Measurements from ENCODE around the gene CCDC188. TPM values are rescaled to one million over a fixed set of nuclear protein-coding genes. Genes with fewer than 3 reads are reported as not detected.
A peak's percentile ranks its signal among the peaks of the same experiment; 100 is the strongest.

The CCDC188 gene
- total and polyA plus RNA-seq, 2 of the 4 experiments (the other 2 are of a cell fraction): 0.10 TPM; not detected in 1

DNA sequence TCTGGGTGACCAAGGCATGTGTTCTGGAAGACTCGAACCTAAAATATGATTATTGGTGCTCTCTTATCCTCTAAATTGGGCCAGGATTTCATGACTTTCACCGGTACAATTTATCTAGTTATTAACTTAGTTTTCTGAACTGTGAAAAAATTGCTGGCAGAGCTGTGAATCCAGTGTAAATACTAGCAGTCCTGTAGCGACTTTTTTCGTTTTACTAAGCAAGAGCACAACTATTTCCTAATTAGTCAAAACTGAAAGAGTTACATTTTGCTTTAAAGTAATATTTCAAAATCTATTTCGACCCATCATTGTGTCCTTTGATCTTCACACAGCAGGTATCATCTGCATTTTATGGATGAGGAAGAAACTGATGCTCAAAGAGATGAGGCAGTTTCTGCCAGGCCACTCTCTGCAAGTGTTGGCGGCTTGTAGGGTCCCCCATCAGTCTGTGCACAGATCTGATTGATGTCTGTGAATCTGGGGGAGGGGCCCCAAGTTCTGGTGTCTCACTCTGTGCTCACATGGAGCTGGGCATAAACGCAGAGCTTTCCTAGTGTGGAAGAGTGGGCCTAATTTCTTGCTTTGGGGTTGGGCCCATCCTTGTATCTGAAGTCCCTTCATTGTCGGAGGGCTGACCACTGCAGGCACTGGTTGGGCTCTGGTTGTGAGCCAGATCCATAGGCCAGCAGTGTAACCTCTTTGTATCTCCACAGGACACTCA is 32.4 kb downstream of the CCDC188 start:
- H2BK15ac ChIP-seq (ENCODE audit: low read depth, low read length): no peak overlapping the region
- H2AK9ac ChIP-seq (replicated peaks; ENCODE audit: low read depth, low read length, poor library complexity): peak overlapping the region; percentile 98
- H4K20me1 ChIP-seq (ENCODE audit: insufficient read depth, low read length): peaks cover 32% of the 10 kb centered on the region
- peak overlapping the region; percentile 80 for H3K4me3 ChIP-seq (ENCODE audit: insufficient read depth, low read depth, low read length)
- ChIA-PET POLR2A (ENCODE audit: unreplicated experiment) (no interaction called here), CTCF (no interaction called here)
- H2BK120ac ChIP-seq (ENCODE audit: low read depth, low read length): no peak overlapping the region
- ATAC-seq (ENCODE audit: low read depth): no peak
- peak overlapping the region; percentile 71 for H2BK5ac ChIP-seq (ENCODE audit: low read depth, low read length, poor library complexity, severe bottlenecking)
- H3K9me1 ChIP-seq (ENCODE audit: insufficient read depth, low read length): peaks cover 6% of the 10 kb centered on the region; the same call in 1 of the 2 replicates
- H3K18ac ChIP-seq (ENCODE audit: low read depth, low read length): no peak overlapping the region
- H3K36me3 ChIP-seq (ENCODE audit: control insufficient read depth, insufficient read depth, low read length): peaks cover 55% of the 10 kb centered on the region
- no peaks in the 10 kb centered on the region for H3K27me3 ChIP-seq (ENCODE audit: control insufficient read depth, insufficient read depth, low read length)
- no peak overlapping the region for H4K5ac ChIP-seq (ENCODE audit: low read depth, low read length)
- dilution Hi-C loops (cut with HindIII; ENCODE audit: low sequenced_read_pairs, unreplicated experiment) (no loop called here), in situ Hi-C loops (cut with MboI; ENCODE audit: low sequenced_read_pairs) (no loop called here), intact Hi-C loops (cut with micrococcal nuclease) (no loop called here)
- peak overlapping the region; percentile 46 to 72; a peak in 3 of 4 replicates for H4K8ac ChIP-seq (ENCODE audit: low read depth in 2 of 2, low read length in 2 of 2)
- no peak for DNase-seq
- H3K9ac ChIP-seq (ENCODE audit: low read depth, low read length): peak overlapping the region; percentile 92
- peaks cover 15 to 54% of the 10 kb centered on the region in 2 experiments for H3K79me1 ChIP-seq (ENCODE audit: low read depth in 1 of 2, low read length in 2 of 2)
- peak overlapping the region; percentile 84 for H2AK5ac ChIP-seq (ENCODE audit: low read depth, low read length)
- H2AFZ ChIP-seq (replicated peaks; ENCODE audit: low read length, poor library complexity): no peak overlapping the region
- no peak overlapping the region for H2BK20ac ChIP-seq (ENCODE audit: low read depth, low read length)
- TF ChIP-seq ELK1 (IDR thresholded peaks at IDR 0.05; ENCODE audit: borderline replicate concordance, low read depth, low read length) (no peak), CHD1 (IDR thresholded peaks at IDR 0.05; ENCODE audit: low read depth, low read length) (no peak), POLR2A (IDR thresholded peaks at IDR 0.05; ENCODE audit: low read depth, low read length) (no peak), MXI1 (IDR thresholded peaks at IDR 0.05; ENCODE audit: borderline replicate concordance, low read depth, low read length) (no peak), MAFK (IDR thresholded peaks at IDR 0.05; ENCODE audit: low read depth, low read length) (no peak), USF2 (IDR thresholded peaks at IDR 0.05; ENCODE audit: low read depth, low read length) (no peak)
- BruUV-seq (replicated peaks): TSS peak; percentile 52
- H3K4ac ChIP-seq (ENCODE audit: low read depth, low read length): peak overlapping the region; percentile 72
- no CpG with 5 or more reads among the region's 8 CpGs for WGBS, 2 experiments (ENCODE audit: extremely low coverage in 2 of 2, insufficient read length in 1 of 2)
- peak overlapping the region; percentile 65; the same call in 1 of the 2 replicates for H4K91ac ChIP-seq (ENCODE audit: insufficient read depth, low read depth, low read length)
- no peaks in the 10 kb centered on the region for H3K9me3 ChIP-seq (ENCODE audit: control insufficient read depth, insufficient read depth, low read length)
- peak overlapping the region; percentile 91 for H3K4me2 ChIP-seq (ENCODE audit: low read depth, low read length)
- H3K23ac ChIP-seq (ENCODE audit: low read depth, low read length): peak overlapping the region; percentile 83
- H3K4me1 ChIP-seq (ENCODE audit: control insufficient read depth, insufficient read depth, low read length): peaks cover 6% of the 10 kb centered on the region
- H3K14ac ChIP-seq (replicated peaks; ENCODE audit: low read depth, low read length): peak overlapping the region; percentile 72
- peak overlapping the region; percentile 78 for H3K27ac ChIP-seq (ENCODE audit: insufficient read depth, low read length)
- peak overlapping the region; percentile 53; the same call in 1 of the 2 replicates for H3K56ac ChIP-seq (ENCODE audit: extremely low read depth, insufficient read depth, low read length)
